ENCODE data around the gene PROC. TPM values are rescaled to one million over a fixed set of nuclear protein-coding genes. Genes with fewer than 3 reads are reported as not detected.

Gene PROC
- total RNA-seq, 1 experiment from 2014 or later = not detected

- H3K9ac ChIP-seq (ENCODE audit: low read length) = no peak overlapping the region
- no peaks in the 10 kb centered on the region for H3K27me3 ChIP-seq (ENCODE audit: insufficient read depth, low read length)
- no TSS peak for BruUV-seq (replicated peaks)
- H3K4me3 ChIP-seq (replicated peaks in 1 of 2; ENCODE audit: low read depth in 1 of 2, low read length in 2 of 2) = no peak overlapping the region
- intact Hi-C loops (cut with micrococcal nuclease) = no loop called here
- H4K20me1 ChIP-seq (ENCODE audit: insufficient read depth) = no peaks in the 10 kb centered on the region
- H3K9me3 ChIP-seq (ENCODE audit: control insufficient read depth in 1 of 2, insufficient read depth in 1 of 2, low read depth in 1 of 2, low read length in 2 of 2) = no peaks in the 10 kb centered on the region
- no peaks in the 10 kb centered on the region for H3K9me2 ChIP-seq (ENCODE audit: insufficient read depth)
- no peak overlapping the region for H2AFZ ChIP-seq (ENCODE audit: low read depth, low read length, poor library complexity, severe bottlenecking)
- H3K4me2 ChIP-seq (ENCODE audit: low read length) = no peak overlapping the region
- ChIA-PET POLR2A (no interaction called here), RAD21 (ENCODE audit: low non-redundant PET in 1 of 2, low total read pairs in 2 of 2, uncharacterized antibody in 2 of 2, unreplicated experiment in 2 of 2) (no interaction called here), CTCF (no interaction called here)
- no peaks in the 10 kb centered on the region for H3K4me1 ChIP-seq (ENCODE audit: control insufficient read depth in 1 of 2, insufficient read depth in 2 of 2, low read length in 2 of 2)
- H3K36me3 ChIP-seq (ENCODE audit: control insufficient read depth in 1 of 2, insufficient read depth in 2 of 2, low read length in 2 of 2) = no peaks in the 10 kb centered on the region
- DNase-seq (ENCODE audit: low read depth, low spot score) (no peak), ATAC-seq (no peak)
- no peaks in the 10 kb centered on the region for H3K79me2 ChIP-seq (ENCODE audit: insufficient read depth, low read length)
- H3K27ac ChIP-seq (ENCODE audit: low read depth, low read length) = no peak overlapping the region
- TF ChIP-seq ATF3 (IDR thresholded peaks at IDR 0.05) (no peak), YY1 (IDR thresholded peaks at IDR 0.05; ENCODE audit: extremely low read depth, insufficient replicate concordance, low read depth, low read length) (no peak), EZH2 (IDR thresholded peaks at IDR 0.05) (no peak), EGR1 (IDR thresholded peaks at IDR 0.05; ENCODE audit: low read depth) (no peak), ZFX (IDR thresholded peaks at IDR 0.05) (no peak), POLR2AphosphoS5 (IDR thresholded peaks at IDR 0.05; ENCODE audit: low read depth, low read length) (no peak), SRF (IDR thresholded peaks at IDR 0.05; ENCODE audit: low read depth) (no peak), CTCF (IDR thresholded peaks at IDR 0.05 in 2 of 3, conservative IDR thresholded peaks at IDR 0.05 in 1 of 3; ENCODE audit: borderline replicate concordance in 1 of 3, insufficient read depth in 1 of 3, low read depth in 2 of 3, low read length in 2 of 3) (no peak), ZBTB33 (IDR thresholded peaks at IDR 0.05; ENCODE audit: extremely low read depth, insufficient replicate concordance, low read length) (no peak), FOSL1 (IDR thresholded peaks at IDR 0.05; ENCODE audit: low read depth) (no peak), ZNF274 (IDR thresholded peaks at IDR 0.05; ENCODE audit: low read depth, low read length) (no peak), RAD21 (IDR thresholded peaks at IDR 0.05; ENCODE audit: low read depth) (no peak), SIN3A (IDR thresholded peaks at IDR 0.05; ENCODE audit: low read depth) (no peak), ELF1 (IDR thresholded peaks at IDR 0.05; ENCODE audit: borderline replicate concordance, low read depth) (no peak), SP1 (IDR thresholded peaks at IDR 0.05; ENCODE audit: low read depth) (no peak), REST (IDR thresholded peaks at IDR 0.05; ENCODE audit: low read depth) (no peak), JUND (IDR thresholded peaks at IDR 0.05) (no peak)
Measured at GRCh38 chr2:127434515-127434914, 16.3 kb downstream of the PROC start.

Measured in HCT116 (cell line).